Neural cell (in vitro differentiated cells): Measurements from ENCODE around the gene ARMC9.

ENCODE experiments used
- POLR2AphosphoS5 ChIP-seq: IDR thresholded peaks from 2 replicates; pipeline ENCODE4 v1.6.1; 2012
- REST ChIP-seq: IDR thresholded peaks from 2 replicates; pipeline ENCODE4 v1.6.1; 2012; ENCODE audit warnings: borderline replicate concordance
- TF ChIP-seq, protein P1 (sequence below): fragments of 450-650 bp; IDR thresholded peaks from 2 replicates; pipeline ENCODE4 v1.5.1; 2014; ENCODE audit warnings: antibody characterized with exemption, mild to moderate bottlenecking, moderate library complexity; ENCODE audit not compliant: poor library complexity, severe bottlenecking

GRCh38 chr2:231362555-231363184, 164.2 kb downstream of the ARMC9 start:
- TF ChIP-seq, protein P1, sequence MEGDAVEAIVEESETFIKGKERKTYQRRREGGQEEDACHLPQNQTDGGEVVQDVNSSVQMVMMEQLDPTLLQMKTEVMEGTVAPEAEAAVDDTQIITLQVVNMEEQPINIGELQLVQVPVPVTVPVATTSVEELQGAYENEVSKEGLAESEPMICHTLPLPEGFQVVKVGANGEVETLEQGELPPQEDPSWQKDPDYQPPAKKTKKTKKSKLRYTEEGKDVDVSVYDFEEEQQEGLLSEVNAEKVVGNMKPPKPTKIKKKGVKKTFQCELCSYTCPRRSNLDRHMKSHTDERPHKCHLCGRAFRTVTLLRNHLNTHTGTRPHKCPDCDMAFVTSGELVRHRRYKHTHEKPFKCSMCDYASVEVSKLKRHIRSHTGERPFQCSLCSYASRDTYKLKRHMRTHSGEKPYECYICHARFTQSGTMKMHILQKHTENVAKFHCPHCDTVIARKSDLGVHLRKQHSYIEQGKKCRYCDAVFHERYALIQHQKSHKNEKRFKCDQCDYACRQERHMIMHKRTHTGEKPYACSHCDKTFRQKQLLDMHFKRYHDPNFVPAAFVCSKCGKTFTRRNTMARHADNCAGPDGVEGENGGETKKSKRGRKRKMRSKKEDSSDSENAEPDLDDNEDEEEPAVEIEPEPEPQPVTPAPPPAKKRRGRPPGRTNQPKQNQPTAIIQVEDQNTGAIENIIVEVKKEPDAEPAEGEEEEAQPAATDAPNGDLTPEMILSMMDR: no peak
- TF ChIP-seq POLR2AphosphoS5 (no peak), REST (no peak)
